OCI-M1 (cell line): Measurements from ENCODE around the gene BANF2.
A peak's percentile ranks its signal among the peaks of the same experiment; 100 is the strongest.

Experiments
- DNase-seq: peaks from one replicate; lab custom pipeline; 2025; lab: John Stamatoyannopoulos, UW

BANF2 gene

GRCh38 chr20:17710379-17711266, 10.9 kb downstream of the BANF2 start:
- DNase-seq = peak; percentile 46

- DNase-seq = no peak
These were observed 11.5 kb downstream of the BANF2 start for GRCh38 chr20:17711267-17711627.

DNA sequence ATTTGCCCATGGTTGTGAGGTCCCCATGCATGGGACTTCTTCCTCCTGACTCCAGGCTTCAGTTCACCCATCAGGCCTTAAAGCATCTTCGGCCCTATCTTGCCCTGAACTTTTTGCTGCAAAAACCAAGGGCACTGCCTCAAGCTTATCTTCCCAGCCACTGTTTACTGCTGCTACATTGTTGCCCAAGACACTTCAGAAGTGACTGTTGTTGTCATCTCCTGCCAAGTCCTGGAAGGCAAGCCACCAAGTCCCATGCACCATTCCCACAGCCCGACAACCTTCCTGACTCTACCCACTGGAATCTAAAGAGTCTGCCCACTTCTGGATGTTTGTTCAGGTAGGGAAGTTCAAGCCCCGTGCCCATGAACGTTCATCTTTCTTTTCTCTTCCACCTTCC, 12.4 kb downstream of the BANF2 start:
- no peak for DNase-seq

DNA sequence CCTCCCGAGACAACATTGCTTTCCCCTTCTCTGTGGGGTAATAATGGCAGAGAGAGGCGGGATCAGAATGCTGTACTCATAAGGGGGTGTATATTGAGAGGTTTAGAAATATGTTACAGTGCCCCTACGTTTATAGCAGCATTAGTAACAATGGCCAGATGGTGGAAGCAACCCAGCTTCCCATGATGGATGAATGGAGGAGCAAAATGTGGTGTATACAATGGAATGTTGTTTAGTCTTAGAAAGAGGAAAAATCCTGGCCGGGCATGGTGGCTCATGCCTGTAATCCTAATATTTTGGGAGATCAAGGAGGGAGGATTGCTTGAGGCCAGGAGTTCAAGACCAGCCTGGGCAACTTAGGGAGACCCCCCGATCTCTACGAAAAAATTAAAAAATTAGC, 12.9 kb downstream of the BANF2 start:
- no peak for DNase-seq

DNA sequence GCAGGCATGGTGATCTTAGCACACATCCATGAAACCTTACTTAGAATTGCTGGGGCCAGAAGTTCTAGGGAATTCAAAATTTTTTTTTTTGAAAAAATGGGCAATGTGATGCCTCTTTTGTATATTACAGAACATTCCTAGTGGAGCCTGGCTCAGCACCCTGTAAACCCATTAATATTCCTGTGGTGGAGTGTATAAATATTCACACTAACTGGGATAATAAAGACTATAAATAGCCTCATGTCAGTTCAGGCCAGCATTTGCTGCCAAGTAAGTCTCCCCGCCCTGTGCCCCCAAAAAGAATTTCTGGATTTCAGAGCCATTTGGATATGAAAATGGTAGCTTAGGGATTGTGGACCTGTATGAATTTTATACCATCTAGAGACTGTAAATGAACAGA, 14.8 kb downstream of the BANF2 start:
- DNase-seq = no peak

DNA sequence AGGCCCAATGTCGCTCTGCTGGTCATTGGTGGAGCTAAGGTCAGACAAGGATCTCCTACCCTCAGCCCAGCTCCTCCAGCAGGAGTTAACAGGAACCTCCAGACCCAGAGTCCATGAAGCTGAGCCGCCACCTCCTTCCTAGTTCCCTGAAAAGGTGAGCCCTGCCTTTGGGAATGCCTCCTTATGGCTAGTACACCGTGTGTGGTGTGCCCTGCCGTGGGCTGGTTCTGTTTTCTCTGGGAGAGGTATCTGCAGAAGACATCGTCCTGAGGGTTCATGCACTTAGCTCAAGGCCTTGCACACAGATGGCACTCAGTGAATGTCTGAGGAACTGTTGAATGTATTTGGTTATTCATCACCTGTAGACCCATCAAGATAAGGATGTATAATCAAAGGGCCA, 15.3 kb downstream of the BANF2 start:
- no peak for DNase-seq

DNA sequence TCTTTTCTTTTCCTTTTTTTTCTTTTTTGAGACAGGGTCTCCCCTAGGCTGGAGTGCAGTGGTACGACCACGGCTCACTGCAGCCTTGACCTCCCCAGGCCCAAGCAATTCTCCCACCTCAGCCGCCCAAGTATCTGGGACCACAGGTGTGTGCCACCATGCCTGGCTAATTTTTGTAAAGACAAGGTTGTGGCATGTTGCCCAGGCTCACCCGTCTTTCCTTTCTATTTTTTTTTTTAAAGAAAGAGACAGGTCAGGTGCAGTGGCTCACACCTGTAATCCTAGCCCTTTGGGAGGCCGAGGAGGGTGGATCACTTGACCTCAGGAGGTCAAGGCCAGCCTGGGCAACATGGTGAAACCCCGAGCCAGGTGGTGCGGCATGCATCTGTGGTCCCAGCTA, 16.6 kb downstream of the BANF2 start:
- DNase-seq = no peak

DNA sequence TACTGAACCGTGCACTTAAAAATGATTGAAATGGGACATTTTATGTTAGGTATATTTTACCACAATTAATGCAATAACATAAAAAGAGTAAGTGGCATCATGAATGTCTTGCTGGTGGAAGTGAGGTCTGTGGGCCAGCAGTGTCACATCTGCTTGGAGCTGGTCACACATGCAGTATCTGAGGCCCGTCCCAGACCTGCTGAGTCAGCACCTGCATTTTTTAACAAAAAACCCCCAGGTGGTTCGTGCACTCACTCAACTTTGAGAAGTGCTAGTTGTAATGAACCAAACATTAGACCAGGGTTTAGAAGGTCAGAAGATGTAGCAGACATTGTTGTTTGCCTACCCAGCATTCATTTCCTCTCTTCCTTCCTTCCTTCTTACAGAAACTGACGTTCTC, 21.0 kb downstream of the BANF2 start:
- no peak for DNase-seq

DNA sequence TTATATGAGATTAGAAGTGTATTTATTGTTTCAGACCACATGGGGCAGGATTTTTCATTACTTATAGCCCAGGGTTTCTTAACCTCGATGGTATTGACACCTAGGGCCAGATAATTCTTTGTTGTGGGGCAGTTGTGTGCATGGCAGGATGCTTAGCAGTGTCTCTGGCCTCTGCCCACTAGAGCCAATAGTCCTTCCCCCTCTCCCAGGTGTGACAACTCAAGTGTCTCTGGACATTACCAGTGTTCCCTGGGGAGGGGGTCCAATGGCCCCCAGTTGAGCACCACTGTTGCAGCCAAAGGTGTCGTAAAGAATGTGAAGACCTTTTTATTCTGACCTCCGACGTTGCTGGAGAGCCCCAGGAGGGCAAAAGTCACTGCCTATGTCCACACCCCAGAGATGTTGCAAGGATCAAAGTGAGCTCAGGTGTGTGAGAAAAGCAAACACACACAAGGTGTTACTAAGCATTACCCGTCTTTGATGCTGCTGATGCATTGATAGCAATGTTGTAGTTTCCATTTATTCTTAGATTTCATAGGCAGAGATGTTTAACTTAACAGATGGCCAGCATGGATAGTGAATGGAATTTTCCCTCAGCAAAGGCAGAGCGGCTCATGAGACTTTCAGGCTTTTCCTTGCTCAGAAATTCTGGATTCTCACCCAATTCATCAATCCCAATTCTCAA, 22.2 kb downstream of the BANF2 start:
- DNase-seq = peak; percentile 29

DNA sequence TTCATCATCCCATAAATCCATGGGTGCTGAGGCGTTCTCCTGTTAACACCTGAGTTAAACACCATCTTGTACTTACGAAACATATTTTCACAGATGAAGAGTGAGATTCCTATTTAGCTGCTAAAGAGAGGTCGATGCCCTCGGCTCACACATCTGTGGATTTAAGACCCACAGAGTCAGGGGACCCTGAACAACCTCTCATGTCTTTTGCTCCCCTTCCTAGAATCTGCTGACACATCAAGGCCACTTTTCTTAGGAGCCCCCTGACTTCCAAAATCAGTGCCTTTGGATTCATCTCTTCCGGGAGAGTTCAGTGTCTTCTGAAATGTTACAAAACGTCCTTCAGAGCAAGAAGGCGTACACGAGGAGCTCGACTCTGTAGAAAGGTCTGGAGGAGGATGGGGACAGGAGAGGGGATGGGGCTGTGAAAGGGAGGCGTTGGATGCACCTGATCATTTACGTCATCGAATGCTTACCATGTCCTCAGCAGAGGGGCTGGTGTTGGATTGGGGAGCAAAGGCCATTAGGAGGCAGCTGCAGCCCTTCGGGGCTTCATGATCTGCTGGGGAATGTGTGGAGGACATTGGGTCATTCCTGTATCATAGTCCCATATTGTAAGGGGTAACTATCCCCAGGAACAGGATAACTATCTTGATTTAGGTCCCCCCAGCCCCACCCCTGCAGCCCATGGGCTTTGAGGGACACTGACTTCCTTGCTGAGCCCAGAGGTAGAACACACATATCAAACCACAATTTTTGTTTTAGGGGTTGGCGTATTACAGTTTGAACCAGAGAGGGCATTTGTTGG, 22.9 kb downstream of the BANF2 start:
- no peak for DNase-seq

DNA sequence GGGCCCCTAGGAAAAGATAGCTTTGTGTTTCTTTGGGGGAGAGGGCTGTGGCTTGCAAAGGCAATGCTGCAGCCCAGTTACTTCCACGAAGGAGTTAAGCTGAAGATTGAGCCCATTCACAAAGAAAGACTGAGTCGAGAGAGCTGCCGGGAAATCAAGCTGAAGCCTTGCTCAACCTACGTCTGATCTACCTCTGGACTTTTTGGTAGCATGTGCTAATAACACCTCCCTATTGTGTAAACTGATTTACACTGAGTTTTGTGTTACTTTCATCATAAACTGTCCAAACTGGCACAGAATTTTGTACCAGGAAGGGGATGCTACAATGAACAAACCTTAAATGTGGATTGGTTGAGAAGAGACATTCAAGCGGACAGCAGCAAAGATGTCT, 23.5 kb downstream of the BANF2 start:
- no peak for DNase-seq

- no peak for DNase-seq
These were observed 25.5 kb downstream of the BANF2 start for GRCh38 chr20:17725094-17725835.

- no peak for DNase-seq
These were observed 27.1 kb downstream of the BANF2 start for GRCh38 chr20:17726902-17727301.

GRCh38 chr20:17727351-17727750, 27.6 kb downstream of the BANF2 start:
- no peak for DNase-seq

GRCh38 chr20:17728074-17728473, 28.3 kb downstream of the BANF2 start:
- DNase-seq = no peak

- no peak for DNase-seq
These were observed 30.3 kb downstream of the BANF2 start for GRCh38 chr20:17730071-17730470.

DNA sequence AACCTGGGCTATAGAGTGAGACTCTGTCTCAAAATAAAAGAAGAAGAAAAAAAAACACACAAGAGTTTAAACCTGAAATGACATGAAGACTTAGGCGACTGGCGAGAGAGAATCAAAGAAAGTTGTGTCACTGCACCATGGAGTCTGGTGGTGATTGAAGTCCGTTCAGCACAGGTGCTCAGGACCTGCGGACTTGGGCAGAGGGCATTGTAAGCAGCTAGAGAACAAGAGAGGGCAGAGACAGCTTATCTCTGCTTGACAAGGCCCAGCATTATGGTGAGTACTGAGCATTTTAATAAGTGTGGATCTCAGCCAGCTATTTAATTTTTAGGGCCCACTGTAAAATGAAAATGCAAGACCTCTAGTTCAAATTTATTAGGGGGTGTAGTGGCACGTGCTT, 31.5 kb downstream of the BANF2 start:
- no peak for DNase-seq

GRCh38 chr20:17732907-17733521, 33.2 kb downstream of the BANF2 start:
- no peak for DNase-seq

DNA sequence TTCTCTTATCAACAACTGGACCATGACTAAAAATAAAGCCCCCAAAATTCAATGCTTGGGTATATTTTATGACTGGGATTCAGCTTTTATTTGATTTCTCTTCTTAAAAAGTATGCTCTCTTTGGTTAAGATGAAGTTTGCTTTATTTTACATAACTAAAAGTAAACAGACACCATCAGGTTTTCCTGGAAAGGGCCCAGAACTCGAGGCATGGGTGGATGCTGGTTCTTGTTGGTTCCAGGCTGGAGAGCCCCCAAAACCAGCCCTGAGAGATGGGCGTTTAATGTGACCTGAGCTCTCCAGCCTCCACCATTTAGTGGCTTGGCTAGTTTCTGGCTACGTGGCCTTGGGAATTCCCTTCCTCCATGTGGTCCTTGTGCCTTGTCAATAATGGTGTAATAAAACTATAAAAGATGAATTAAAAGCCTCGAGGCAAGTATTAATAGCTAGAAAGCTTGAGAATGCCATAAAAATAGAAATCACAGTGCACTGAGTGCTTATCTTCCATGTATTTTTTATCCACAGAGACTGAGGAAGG, 34.1 kb downstream of the BANF2 start:
- DNase-seq = no peak

DNA sequence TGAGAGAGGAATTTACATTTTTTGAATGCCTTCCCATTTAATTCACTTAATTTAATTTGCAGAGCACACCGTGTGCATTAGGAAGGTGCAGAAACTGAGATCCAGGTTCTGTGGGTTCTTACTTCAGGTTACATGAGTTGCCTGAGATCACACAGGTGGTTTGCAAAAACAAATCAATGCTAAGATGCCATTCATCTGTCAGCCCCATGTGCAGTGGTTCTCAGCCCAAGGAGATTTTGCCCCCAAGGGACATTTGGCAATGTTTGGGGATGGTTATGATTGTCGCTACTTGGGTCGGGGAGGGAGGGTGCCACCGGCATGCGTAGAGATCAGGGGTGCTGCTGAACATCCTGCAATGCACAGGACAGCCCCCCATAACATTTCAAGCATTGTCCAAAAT, 34.6 kb downstream of the BANF2 start:
- DNase-seq = no peak

DNA sequence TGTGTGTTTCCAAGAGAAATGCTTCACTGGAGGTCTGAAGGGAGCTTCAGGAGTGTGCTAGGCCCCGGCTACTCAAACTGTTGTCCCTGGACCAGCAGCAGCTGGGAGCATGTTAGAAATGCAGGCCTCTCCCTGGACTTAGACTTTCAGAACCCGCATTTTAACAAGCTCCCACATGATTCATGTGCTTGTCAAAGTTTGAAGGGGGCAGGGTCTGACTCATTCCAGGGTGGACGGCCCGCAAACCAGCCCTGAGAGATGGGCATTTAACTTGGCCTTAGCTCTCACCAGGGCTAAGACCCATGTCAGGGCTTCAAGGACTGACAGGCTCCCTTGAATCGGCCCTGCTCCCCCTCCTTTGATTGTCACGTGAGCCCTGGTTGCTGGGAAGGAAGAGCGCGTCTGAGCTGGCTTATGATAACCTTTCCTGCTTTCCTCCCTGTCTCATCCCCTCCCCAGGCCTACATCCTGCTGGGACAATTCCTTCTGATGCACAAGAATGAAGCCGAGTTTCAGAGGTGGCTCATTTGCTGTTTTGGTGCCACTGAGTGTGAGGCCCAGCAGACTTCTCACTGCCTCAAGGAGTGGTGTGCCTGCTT, 35.5 kb downstream of the BANF2 start:
- DNase-seq = no peak
